Type B pancreatic cell (in vitro differentiated cells): Measurements from ENCODE around the gene DOCK1. TPM values are rescaled to one million over a fixed set of nuclear protein-coding genes. Genes with fewer than 3 reads are reported as not detected.

Source experiments
- DNase-seq: peaks from one replicate; pipeline ENCODE4 v3.0.0; 2021; ENCODE audit warnings: mixed read lengths; ENCODE audit not compliant: unreplicated experiment; ENCODE audit errors: extremely low spot score
- H3K27ac Mint-ChIP-seq: 2 replicates; pipeline ENCODE4 v1.8.0; 2021; ENCODE audit warnings: mild to moderate bottlenecking, mixed read lengths
- H3K27me3 Mint-ChIP-seq: 2 replicates; pipeline ENCODE4 v1.8.0; 2021; ENCODE audit warnings: mixed read lengths
- H3K36me3 Mint-ChIP-seq: 2 replicates; pipeline ENCODE4 v1.8.0; 2021; ENCODE audit warnings: mixed read lengths
- H3K4me1 Mint-ChIP-seq: one replicate; pipeline ENCODE4 v1.8.0; 2021; ENCODE audit warnings: mixed read lengths; ENCODE audit not compliant: unreplicated experiment
- H3K4me3 Mint-ChIP-seq: 2 replicates; pipeline ENCODE4 v1.8.0; 2021; ENCODE audit warnings: mild to moderate bottlenecking, mixed read lengths
- H3K9me3 Mint-ChIP-seq: 2 replicates; pipeline ENCODE4 v1.8.0; 2021; ENCODE audit warnings: mixed read lengths
- long read RNA-seq: library from polyadenylated mRNA; unstranded; transcript quantifications from one replicate; pipeline ENCODE4 v2.0.0, GENCODE V29; 2020
- total RNA-seq: library from RNA; stranded (reverse); gene quantifications from 2 replicates; pipeline ENCODE4 v1.2.1, GENCODE V29; 2021; ENCODE audit warnings: low replicate concordance
- TF ChIP-seq, protein P1 (sequence below): fragments of 200-600 bp; sonication (generic); conservative IDR thresholded peaks from 2 replicates; pipeline ENCODE4 v1.5.0; 2021; ENCODE audit warnings: antibody characterized with exemption, mild to moderate bottlenecking

Gene DOCK1
- total RNA-seq = 61.6 and 67.4 TPM in 2 replicates
- long read RNA-seq, partial matches to known transcripts = 19 of 28 reads
- long read RNA-seq, other reads (novel, unspliced or antisense) = 9 of 28 reads

- Mint-ChIP-seq H3K4me1 (peaks cover 39% of the 10 kb centered on the region), H3K27ac (peak within 1 kb of the TSS; percentile 92), H3K27me3 (peaks cover 3% of the 10 kb centered on the region), H3K9me3 (no peaks in the 10 kb centered on the region), H3K4me3 (peak within 1 kb of the TSS; percentile 95), H3K36me3 (peaks cover 18% of the 10 kb centered on the region)
- peak; percentile 79 for DNase-seq
- TF ChIP-seq, protein P1, sequence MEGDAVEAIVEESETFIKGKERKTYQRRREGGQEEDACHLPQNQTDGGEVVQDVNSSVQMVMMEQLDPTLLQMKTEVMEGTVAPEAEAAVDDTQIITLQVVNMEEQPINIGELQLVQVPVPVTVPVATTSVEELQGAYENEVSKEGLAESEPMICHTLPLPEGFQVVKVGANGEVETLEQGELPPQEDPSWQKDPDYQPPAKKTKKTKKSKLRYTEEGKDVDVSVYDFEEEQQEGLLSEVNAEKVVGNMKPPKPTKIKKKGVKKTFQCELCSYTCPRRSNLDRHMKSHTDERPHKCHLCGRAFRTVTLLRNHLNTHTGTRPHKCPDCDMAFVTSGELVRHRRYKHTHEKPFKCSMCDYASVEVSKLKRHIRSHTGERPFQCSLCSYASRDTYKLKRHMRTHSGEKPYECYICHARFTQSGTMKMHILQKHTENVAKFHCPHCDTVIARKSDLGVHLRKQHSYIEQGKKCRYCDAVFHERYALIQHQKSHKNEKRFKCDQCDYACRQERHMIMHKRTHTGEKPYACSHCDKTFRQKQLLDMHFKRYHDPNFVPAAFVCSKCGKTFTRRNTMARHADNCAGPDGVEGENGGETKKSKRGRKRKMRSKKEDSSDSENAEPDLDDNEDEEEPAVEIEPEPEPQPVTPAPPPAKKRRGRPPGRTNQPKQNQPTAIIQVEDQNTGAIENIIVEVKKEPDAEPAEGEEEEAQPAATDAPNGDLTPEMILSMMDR = no peak
Observed at GRCh38 chr10:126904818-126905701, at the start of gene DOCK1. TSS of gene DOCK1 (plus strand) at chr10:126905428. CDS start at chr10:126905518, 90 bp downstream.

DNA sequence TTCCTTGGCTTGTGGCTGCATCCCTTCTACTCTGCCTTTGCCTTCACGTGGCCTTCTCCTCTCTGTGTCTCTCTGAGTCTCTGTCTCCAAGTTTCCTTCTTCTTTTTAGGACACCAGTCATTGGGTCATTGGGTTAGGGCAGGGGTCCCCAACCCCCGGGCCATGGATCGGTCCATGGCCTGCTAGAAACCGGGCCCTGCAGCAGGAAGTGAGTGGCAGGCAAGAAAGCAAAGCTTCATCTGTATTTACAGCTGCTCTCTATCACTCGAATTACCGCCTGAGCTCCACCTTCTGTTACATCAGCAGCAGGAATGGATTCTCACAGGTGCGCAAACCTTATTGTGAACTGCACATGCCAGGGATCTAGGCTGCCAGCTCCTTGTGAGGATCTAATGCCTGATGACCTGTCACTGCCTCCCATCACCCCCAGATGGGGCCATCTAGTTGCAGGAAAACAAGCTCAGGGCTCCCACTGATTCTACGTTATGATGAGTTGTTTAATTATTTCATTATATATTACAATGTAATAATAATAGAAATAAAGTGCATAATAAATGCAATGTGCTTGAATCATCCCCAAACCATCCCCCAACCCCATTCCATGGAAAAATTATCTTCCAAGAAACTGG is 47.9 kb upstream of the DOCK1 start:
- TF ChIP-seq, protein P1 = no peak
- no peaks in the 10 kb centered on the region for H3K9me3 Mint-ChIP-seq
- no peak overlapping the region for H3K4me3 Mint-ChIP-seq
- peak; percentile 24 for DNase-seq
- H3K36me3 Mint-ChIP-seq = no peaks in the 10 kb centered on the region
- peaks cover 15% of the 10 kb centered on the region for H3K4me1 Mint-ChIP-seq
- H3K27ac Mint-ChIP-seq = no peak overlapping the region
- H3K27me3 Mint-ChIP-seq = peaks cover 12% of the 10 kb centered on the region

DNA sequence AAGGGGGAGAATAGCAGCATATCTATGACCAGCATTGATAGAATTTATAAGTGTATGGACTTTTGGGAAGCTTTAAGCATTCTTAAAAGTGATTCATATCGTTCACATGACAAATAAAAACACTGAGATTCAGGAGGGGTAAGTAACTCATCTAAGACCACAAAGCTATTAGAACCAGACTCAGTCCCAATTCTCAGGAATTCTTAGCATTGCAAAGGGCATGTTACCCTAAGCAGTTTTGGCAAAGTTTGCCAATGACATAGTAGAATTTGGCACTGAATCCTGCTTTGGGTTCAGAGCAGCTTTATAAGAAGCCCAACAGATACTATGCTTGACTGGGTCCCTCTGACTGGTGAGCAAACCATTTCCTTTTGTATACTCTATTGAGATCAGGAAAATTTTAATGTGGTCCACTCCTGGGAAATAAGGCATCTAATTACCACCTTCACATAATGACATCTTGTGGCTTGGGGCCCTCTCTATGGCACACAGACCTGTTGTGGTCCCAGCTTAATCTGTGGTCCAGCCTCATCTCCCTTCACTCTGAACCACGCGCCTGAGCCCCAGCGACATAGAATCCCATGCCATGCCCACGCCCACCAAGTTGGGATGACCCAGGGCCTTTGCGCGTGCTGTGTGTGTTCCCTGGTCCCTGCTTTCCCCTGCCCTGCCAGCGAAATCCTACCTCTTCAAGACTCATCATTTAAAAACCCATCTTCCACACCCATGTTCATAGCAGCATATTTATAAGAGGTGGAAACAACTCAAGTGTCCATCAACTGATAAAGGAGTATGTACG is 37.5 kb upstream of the DOCK1 start:
- Mint-ChIP-seq H3K4me1 (no peaks in the 10 kb centered on the region), H3K4me3 (no peak overlapping the region), H3K27ac (no peak overlapping the region), H3K36me3 (no peaks in the 10 kb centered on the region), H3K9me3 (no peaks in the 10 kb centered on the region), H3K27me3 (no peaks in the 10 kb centered on the region)
- peak; percentile 59 for DNase-seq
- TF ChIP-seq, protein P1 = no peak

- Mint-ChIP-seq H3K4me3 (no peak overlapping the region), H3K27ac (no peak overlapping the region)
- TF ChIP-seq, protein P1 = no peak
Observed at GRCh38 chr10:126868371-126868770, 36.9 kb upstream of the DOCK1 start.

DNA sequence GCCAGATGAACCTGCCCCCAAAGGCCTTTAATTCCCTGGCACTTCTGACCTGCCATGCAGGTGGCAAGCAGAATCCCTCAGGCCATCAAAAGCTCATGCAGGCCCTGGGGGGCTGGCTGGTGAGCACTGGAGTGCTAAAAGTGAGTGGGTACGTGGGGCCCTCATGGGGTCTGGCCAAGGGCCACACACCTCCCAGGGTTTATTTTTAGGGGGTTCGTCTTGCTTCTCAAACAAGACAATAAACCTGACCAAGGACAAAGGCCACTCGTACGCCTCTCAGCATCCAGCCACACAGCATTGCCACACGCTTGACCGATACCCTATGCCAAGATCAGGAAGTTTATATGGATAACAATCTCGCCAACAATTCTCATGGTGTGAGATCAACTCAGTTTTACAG is 33.1 kb upstream of the DOCK1 start:
- no peak overlapping the region for H3K27ac Mint-ChIP-seq
- H3K27me3 Mint-ChIP-seq = peaks cover 4% of the 10 kb centered on the region
- TF ChIP-seq, protein P1 = no peak
- no peaks in the 10 kb centered on the region for H3K36me3 Mint-ChIP-seq
- H3K4me1 Mint-ChIP-seq = no peaks in the 10 kb centered on the region
- no peaks in the 10 kb centered on the region for H3K9me3 Mint-ChIP-seq
- no peak overlapping the region for H3K4me3 Mint-ChIP-seq
- DNase-seq = peak; percentile 43

More at GRCh38 chr10:126868371-126868770, 36.9 kb upstream of the DOCK1 start:
- H3K36me3 Mint-ChIP-seq = no peaks in the 10 kb centered on the region
- H3K9me3 Mint-ChIP-seq = no peaks in the 10 kb centered on the region
- H3K4me1 Mint-ChIP-seq = no peaks in the 10 kb centered on the region
- H3K27me3 Mint-ChIP-seq = no peaks in the 10 kb centered on the region
- no peak for DNase-seq
